Sigmoid colon (tissue), 7 donors: ENCODE results near the gene TTC39B. TPM values are rescaled to one million over a fixed set of nuclear protein-coding genes. Genes with fewer than 3 reads are reported as not detected.

ENCODE experiments used
- DNase-seq: peaks from one replicate; pipeline ENCODE4 v3.0.0-alpha.2; 2019
- H3K27ac ChIP-seq, 4 donors: fragments of 200-600 bp; sonication (generic); one replicate each; pipeline ENCODE4 v1.5.1; 2016 to 2019; ENCODE audit warnings: mild to moderate bottlenecking in 1 of 4
- H3K27me3 ChIP-seq, 3 donors: fragments of 200-600 bp; sonication (generic); one replicate each; pipeline ENCODE4 v1.5.1; 2019; ENCODE audit warnings: mild to moderate bottlenecking in 1 of 3
- H3K36me3 ChIP-seq, 4 donors: fragments of 200-600 bp; sonication (generic); one replicate each; pipeline ENCODE4 v1.5.1; 2016 to 2019
- H3K4me1 ChIP-seq, 4 donors: fragments of 200-600 bp; sonication (generic); one replicate each; pipeline ENCODE4 v1.5.1; 2017 to 2019
- H3K4me3 ChIP-seq, 4 donors: fragments of 200-600 bp; sonication (generic); one replicate each; pipeline ENCODE4 v1.5.1; 2017 to 2019; ENCODE audit warnings: mild to moderate bottlenecking in 2 of 4, moderate library complexity in 1 of 4
- H3K9me3 ChIP-seq, 4 donors: fragments of 200-600 bp in 3 of 4; sonication (generic) in 3 of 4; one replicate each; pipeline versions ENCODE4 v1.5.1 to v1.6.1; 2013 to 2019
- CTCF ChIP-seq, 4 experiments: fragments of 450-650 bp in 3 of 4; fragments of 200-600 bp in 1 of 4; IDR thresholded peaks; one replicate each; pipeline ENCODE4 v1.5.1; 2016 to 2019; ENCODE audit warnings: antibody characterized with exemption in 4 of 4, mild to moderate bottlenecking in 3 of 4, moderate library complexity in 2 of 4
- EP300 ChIP-seq, 4 donors: sonication (generic); formaldehyde crosslinking; IDR thresholded peaks; one replicate each; pipeline ENCODE4 v1.6.1; 2017; ENCODE audit warnings: antibody characterized with exemption in 4 of 4
- POLR2A ChIP-seq, 2 donors: fragments of 450-650 bp; IDR thresholded peaks; one replicate each; pipeline ENCODE4 v1.6.1; 2016; ENCODE audit warnings: antibody characterized with exemption in 2 of 2, mild to moderate bottlenecking in 2 of 2, moderate library complexity in 2 of 2
- POLR2AphosphoS5 ChIP-seq, 4 donors: sonication (generic); formaldehyde crosslinking; IDR thresholded peaks; one replicate each; pipeline ENCODE4 v1.6.1; 2017; ENCODE audit warnings: antibody characterized with exemption in 4 of 4
- WGBS, 2 donors: extraction: QIAGEN DNeasy Blood & Tissue Kit; methylation state at CpG; one replicate each; pipeline ENCODE4 v1.1.7; 2013; 5-methylcytosine and 5-hydroxymethylcytosine counted together
- intact Hi-C: fragments of 100-400 bp; cut with DNase I; formaldehyde crosslinking; loops from one replicate; pipeline ENCODE4 v1.15.1; 2023
- polyA plus RNA-seq, 3 donors: library from polyadenylated mRNA; stranded (reverse); fragments of 200-250 nt; gene quantifications; one replicate each; pipeline ENCODE4 v1.2.3, GENCODE V29; 2013
- total RNA-seq, 4 donors: library from RNA; depleted of rRNA; stranded (reverse); fragments of >200 nt; gene quantifications; one replicate each; pipeline ENCODE4 v1.1.0, GENCODE V29; 2016
- donor health status: healthy with polysubstance abuse.
- donor health status: Bipolar disorder and iron deficiency.
- donor health status: healthy.

The TTC39B gene
- total and polyA plus RNA-seq, 7 donors: 4.2 to 15.8 (median 9.1) TPM

GRCh38 chr9:15306068-15306756 lies 804 bp downstream of the TTC39B start:
- Histone ChIP-seq H3K4me3 (peak overlapping the region; percentile 91 to 97 (median 92)), H3K27me3 (no peaks in the 10 kb centered on the region), H3K36me3 (no peaks in the 10 kb centered on the region), H3K27ac (peak overlapping the region; percentile 93 to 94 (median 93)), H3K9me3 (no peaks in the 10 kb centered on the region), H3K4me1 (peaks cover 0 to 20% (median 4%) of the 10 kb centered on the region in 4 donors)
- peak; percentile 79 for DNase-seq
- TF ChIP-seq POLR2A (IDR thresholded peaks at IDR 0.05) (no peak), POLR2AphosphoS5 (IDR thresholded peaks at IDR 0.05) (peak in 3 of 4 donors; percentile 11 to 34 (median 29))
- intact Hi-C loops: loop anchor here (2.0 kb wide), 2 partner anchors 95 to 117 kb away; partner anchors contain the start of gene SNAPC3
- 1 to 4% methylated on average over 32 of the region's 32 CpGs for WGBS, 2 donors

GRCh38 chr9:15305470-15305869 lies 1.5 kb downstream of the TTC39B start:
- DNase-seq: no peak
- Histone ChIP-seq H3K9me3 (no peaks in the 10 kb centered on the region), H3K4me1 (peaks cover 0 to 20% (median 4%) of the 10 kb centered on the region in 4 donors), H3K36me3 (no peaks in the 10 kb centered on the region), H3K27ac (peak overlapping the region; percentile 93 to 94 (median 93)), H3K4me3 (peak overlapping the region; percentile 91 to 97 (median 92)), H3K27me3 (no peaks in the 10 kb centered on the region)
- TF ChIP-seq POLR2A (IDR thresholded peaks at IDR 0.05): no peak
- no peak for TF ChIP-seq EP300 (IDR thresholded peaks at IDR 0.05)
- no peak for TF ChIP-seq CTCF (IDR thresholded peaks at IDR 0.05)
- TF ChIP-seq POLR2AphosphoS5 (IDR thresholded peaks at IDR 0.05): no peak
- WGBS, 2 donors: 62 to 78% methylated on average over 4 of the region's 4 CpGs
- intact Hi-C loops: no loop called here

GRCh38 chr9:15304632-15305031 lies 2.4 kb downstream of the TTC39B start:
- intact Hi-C loops: no loop called here
- Histone ChIP-seq H3K36me3 (no peaks in the 10 kb centered on the region), H3K27me3 (no peaks in the 10 kb centered on the region), H3K9me3 (no peaks in the 10 kb centered on the region), H3K4me3 (no peak overlapping the region), H3K4me1 (peaks cover 0 to 20% (median 4%) of the 10 kb centered on the region in 4 donors), H3K27ac (no peak overlapping the region)
- WGBS, 2 donors: 62 to 93% methylated on average over 1 of the region's 1 CpG
- no peak for TF ChIP-seq POLR2A (IDR thresholded peaks at IDR 0.05)
- no peak for DNase-seq

DNA sequence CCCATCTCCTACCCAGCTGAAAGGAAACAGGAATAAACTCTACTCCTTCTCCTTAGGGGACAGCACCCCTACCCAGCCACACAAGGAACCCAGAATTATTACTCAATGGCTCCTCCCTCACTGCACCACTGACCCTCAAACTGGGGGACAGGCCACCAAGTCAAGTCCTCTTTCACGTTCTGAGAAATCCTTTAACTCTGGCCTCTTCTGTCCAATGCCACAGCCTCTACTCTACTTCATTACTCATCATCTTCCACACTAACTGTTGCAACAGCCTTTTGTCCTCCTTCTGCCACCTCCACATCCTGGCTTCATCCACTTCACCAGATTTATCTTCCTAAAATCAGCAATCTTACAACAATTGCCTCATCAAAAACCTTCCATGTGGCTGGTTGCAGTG lies 6.8 kb downstream of the TTC39B start:
- DNase-seq: no peak
- Histone ChIP-seq H3K9me3 (no peaks in the 10 kb centered on the region), H3K27ac (no peak overlapping the region), H3K36me3 (no peaks in the 10 kb centered on the region), H3K4me1 (peaks cover 0 to 23% (median 17%) of the 10 kb centered on the region in 4 donors), H3K27me3 (no peaks in the 10 kb centered on the region), H3K4me3 (no peak overlapping the region)
- 63 to 69% methylated on average over 1 of the region's 1 CpG for WGBS, 2 donors
- intact Hi-C loops: no loop called here
- TF ChIP-seq CTCF (IDR thresholded peaks at IDR 0.05): no peak
- TF ChIP-seq POLR2AphosphoS5 (IDR thresholded peaks at IDR 0.05): no peak
- TF ChIP-seq POLR2A (IDR thresholded peaks at IDR 0.05): no peak
- TF ChIP-seq EP300 (IDR thresholded peaks at IDR 0.05): no peak

DNA sequence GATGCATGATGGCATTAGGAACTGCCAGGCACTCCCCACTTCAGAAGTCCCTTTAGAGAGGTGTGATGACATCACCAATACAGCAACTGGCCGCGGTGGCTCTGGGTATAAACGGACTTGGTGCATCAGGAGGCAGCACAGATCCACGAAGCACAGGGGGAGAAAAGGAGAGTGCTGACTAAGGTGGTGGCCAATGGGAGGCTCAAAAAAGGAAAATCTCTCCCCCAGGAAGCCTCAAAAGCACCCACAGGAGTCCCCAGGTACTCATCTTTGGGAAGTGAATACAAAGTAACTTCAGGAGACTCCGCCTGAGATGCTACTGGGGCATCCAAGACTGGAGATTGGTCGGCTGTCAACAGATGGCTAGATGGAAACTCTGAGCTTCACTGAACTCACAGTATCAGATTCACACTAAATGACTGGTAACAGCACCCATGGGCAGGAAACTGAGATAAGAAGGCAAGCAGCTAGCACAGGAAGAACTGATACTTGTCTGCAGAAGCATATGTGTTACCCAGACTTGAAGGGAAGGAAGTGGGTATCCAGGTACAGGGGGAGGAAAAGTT lies 7.6 kb downstream of the TTC39B start:
- DNase-seq: no peak
- 53 to 74% methylated on average over 6 of the region's 6 CpGs for WGBS, 2 donors
- Histone ChIP-seq H3K27me3 (no peaks in the 10 kb centered on the region), H3K36me3 (no peaks in the 10 kb centered on the region), H3K4me1 (peaks cover 0 to 25% (median 24%) of the 10 kb centered on the region in 4 donors), H3K27ac (no peak overlapping the region), H3K9me3 (no peaks in the 10 kb centered on the region), H3K4me3 (no peak overlapping the region)
- TF ChIP-seq EP300 (IDR thresholded peaks at IDR 0.05) (no peak), POLR2AphosphoS5 (IDR thresholded peaks at IDR 0.05) (no peak), CTCF (IDR thresholded peaks at IDR 0.05) (no peak), POLR2A (IDR thresholded peaks at IDR 0.05) (no peak)
- intact Hi-C loops: no loop called here
